Stimulated activated CD8-positive, alpha-beta memory T cell treated with anti-CD3 and anti-CD28 coated beads, Interleukin-7, amount 100 ng/mL, for 48 hours (primary cell): ENCODE results near the gene ALPK3.

Source experiments
- DNase-seq, 2 donors: peaks; one replicate each; pipeline ENCODE4 v3.0.0-alpha.2; 2020; ENCODE audit warnings: low read depth in 1 of 2; ENCODE audit errors: extremely low read depth in 1 of 2

Gene ALPK3

DNA sequence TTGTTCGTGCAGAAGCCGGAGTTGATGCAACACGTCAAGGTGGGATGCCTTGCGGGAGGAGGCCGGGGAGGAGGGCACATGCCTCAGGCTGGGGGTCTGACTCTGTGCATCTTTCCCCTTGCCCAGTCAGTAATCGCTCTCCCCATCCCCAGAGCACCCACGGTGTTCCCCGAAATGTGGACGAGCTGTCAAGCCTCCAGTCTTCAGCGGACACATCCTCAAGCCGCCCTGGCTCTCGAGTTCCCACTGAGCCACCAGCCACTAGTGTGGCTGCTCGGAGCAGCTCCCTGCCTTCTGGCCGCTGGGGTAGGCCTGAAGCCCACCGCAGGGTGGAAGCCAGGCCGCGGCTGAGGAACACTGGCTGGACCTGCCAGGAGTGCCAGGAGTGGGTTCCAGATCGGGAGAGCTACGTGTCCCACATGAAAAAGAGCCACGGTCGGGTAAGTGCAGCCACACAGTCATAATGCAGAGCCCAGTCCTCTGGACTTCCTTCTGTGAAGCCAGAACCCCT is 18.7 kb upstream of the ALPK3 start:
- no peak for DNase-seq

DNA sequence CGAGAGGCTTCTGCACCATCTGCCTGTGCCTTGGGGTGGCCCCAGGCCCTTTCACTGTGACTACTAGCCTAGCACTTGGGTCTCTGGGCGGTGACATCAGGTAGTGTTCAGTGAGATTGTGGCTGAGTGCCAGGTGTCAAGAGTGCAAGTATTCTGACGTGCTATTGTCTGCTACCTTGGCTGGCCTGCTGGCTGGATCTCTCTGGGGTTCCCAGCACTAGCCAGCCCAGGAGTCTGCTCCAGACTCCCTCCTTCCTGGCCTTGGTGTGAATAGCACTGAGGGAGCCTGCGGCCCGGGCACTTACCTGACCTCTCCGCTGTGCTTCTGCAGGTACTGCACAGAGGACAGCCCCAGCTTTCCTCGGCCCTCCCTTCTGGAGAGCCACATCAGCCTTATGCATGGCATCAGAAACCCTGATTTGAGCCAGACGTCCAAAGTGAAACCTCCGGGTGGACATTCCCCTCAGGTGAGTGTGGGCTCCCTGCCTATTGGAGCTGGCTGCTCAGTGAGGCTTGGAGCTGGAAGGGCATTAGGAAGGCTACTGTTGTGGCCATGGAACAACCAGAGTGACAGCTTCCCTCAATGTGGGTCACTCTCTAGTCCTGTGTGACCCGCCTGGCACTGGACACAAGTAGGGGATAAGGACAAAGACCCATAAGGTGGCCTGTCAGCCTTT is 17.5 kb upstream of the ALPK3 start:
- no peak for DNase-seq

DNA sequence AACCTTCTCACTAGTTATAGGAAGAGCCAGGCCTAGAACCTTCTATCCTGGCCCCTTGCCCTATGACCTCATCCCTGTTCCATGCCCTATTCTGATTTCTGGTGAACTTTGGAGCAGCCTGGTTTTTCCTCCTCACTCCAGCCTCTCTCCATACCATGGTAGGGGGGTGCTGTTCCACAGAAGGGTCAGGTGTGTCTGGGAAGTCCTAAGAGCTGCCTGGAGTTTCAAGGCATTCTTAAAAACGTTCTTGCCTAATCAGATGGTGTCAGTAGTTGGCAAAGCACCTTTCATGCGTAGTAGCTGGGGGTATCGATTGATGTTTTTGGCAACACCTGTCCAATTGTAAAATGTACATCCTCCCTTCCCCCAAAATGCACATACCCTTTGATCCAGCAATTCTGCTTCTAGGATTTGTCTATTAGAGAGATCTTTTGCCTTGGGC is 16.8 kb upstream of the ALPK3 start:
- no peak for DNase-seq

DNA sequence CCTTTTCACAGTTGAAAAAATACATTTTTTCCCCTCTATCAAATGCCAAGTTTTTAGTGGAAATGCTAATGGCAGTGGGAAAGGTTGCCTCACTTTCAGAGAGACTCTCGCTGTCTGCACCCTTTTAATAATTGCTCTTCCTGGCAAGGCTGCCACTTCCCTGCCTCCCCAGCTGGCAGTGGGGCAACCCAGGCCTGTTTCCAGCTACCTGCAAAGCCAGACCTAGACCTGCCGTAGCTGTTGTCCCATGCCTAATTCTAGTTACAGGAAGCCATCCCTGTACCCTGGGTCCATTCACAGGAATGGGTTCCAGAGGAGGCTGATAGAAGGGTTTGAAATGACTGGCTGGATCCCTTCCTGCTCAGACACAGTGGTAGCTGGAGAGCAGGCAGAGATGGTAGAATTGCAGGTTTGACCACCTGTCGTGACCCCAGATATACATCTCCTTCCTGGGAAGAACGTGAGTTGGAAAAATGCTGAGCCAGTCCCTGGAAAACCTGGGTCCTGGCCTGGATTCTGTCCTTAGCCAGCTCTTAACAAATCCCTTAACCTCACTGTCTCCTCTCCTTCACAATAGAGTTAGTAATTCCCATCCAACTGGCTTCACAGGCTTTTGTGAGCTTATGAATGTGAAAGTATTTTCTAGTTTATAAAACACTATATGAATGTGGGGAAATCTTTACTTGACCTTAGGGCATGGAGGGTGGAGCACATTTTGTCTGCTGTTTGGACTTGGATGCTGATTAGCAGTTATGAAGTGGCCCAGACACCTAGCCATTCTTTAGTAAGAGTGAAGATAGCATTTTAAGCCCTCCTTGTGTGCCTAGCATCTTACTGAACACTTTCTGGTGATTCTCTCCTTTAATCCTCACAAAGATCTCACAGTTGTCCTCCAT is 12.9 kb upstream of the ALPK3 start:
- DNase-seq = no peak

- DNase-seq = no peak
These were observed 11.9 kb upstream of the ALPK3 start for GRCh38 chr15:84805221-84805620.

DNA sequence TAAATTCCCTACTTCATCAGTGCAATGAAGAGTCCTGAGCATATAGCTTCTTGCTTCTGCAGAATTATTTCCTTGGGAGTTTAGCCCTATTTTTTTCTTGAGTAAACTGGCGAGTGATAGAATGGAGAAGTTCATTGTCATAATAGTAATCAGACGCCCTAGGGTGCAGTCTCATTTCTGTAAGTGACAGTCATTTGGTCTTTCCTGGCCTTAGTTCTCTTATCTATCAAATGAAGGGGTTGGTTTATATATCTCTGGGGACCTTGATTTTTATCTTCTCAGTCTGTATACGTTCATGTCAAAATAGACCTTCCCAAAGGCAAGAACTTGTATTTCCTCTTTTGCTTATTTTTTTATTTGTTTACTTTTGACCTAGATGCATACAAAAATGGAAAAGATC is 9.9 kb upstream of the ALPK3 start:
- DNase-seq = no peak

DNA sequence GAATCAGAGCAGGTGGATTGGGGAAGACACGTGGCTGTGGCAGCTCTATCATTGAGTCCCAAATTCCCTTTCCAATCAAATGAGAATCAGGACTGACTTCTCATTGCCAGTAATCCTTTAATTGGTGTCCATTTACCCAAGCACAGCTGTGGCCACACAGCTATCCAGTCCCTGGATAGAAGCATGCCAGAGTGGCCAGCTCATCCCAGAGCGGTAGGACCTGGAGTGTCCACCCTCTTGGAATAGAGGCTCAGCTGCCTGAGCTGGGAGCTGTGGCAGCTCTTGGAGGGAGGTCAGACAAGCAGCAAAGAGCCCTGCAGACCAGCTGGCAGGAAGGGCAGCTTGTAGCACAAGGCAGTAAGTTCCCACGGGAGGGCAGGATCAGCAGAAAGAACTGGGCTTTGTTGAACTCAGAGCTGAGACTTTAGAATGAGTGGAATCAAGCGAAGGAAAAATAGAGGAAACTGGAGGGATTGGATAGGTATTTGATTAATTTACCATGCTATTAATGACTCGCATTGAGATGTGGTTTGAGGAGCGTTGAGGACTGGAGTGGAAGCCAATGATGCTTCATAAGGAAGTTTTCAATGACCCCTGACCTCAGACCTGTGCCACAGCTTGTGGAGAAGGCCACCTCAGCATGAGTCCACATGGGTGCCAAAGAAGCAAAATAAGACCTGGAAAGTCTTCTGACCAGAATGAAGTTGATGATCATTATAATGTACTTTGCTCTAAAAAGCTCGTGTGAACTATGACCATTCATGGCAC is 6.9 kb upstream of the ALPK3 start:
- no peak for DNase-seq

GRCh38 chr15:84811151-84811550 is 6.0 kb upstream of the ALPK3 start:
- DNase-seq = no peak

DNA sequence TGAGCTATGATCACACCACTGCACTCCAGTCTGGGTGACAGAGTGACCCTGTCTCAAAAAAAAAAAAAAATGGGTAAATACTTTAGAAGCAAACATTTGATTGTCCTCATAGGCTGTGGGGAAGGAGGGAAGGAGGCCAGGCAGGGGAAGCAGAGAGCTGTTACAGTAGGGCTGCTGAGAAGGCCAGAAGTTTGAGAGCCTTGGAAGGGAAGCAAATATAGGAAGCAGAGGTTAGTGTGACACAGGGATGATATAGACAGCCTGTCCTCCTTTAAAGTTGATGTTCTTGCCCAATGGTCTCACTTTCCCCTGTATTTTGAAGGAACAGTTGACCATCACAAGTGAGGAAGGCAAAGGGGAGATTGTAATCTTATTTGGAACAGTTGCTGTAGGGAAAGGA is 5.3 kb upstream of the ALPK3 start:
- DNase-seq = no peak

- DNase-seq = no peak
These were observed 4.3 kb upstream of the ALPK3 start for GRCh38 chr15:84812842-84813241.

- DNase-seq = no peak
These were observed 3.7 kb upstream of the ALPK3 start for GRCh38 chr15:84813435-84813834.

- DNase-seq = no peak
These were observed 3.2 kb upstream of the ALPK3 start for GRCh38 chr15:84813931-84814330.

DNA sequence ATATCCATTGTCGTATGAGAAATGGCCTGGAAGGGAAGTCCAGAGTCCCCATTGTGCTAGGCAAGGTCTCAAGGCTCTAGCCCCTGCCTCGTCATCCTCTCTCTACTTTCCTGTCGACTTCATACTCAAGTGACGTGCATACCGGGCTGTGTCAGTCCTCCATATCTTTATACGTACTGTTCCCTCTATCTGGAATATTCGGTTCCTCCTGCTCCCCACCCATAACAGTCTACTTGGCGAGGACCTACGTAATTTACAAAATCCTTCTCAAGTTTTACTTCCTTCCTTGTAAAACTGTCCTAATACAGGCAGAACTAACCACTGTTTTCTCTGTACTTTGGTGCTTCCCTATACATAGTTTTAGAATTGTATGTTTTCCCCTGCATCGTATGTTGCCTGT is 2.2 kb upstream of the ALPK3 start:
- DNase-seq = no peak

DNA sequence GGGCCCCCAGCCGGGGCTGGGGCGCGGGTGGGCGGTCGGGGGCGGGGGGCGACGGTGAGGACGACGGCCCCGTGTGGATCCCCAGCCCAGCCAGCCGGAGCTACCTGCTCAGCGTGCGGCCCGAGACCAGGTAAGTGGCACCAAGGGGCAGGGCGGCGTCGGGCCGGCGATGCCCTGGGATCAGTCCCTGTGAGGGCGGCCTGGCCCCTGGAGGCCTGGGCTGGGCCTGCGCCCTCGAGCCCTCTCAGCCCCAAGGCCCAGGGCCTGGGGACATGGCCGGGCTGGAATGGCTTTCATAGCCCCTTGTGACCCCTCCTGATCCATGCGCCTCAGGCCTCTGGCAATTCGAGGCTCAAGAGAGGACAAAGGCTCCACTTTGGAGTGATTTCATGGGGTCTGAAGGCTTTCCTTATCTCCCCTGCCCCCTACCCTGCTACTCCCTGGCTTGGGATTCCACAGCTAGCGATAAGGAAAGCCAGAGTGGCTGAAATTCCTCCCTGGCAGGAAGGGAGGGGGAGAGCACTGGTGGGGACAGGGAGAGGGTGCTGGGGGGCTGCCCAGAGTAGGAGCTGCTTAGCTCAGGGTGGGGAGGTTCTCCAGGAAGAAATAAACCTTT is 418 bp downstream of the ALPK3 start:
- no peak for DNase-seq

DNA sequence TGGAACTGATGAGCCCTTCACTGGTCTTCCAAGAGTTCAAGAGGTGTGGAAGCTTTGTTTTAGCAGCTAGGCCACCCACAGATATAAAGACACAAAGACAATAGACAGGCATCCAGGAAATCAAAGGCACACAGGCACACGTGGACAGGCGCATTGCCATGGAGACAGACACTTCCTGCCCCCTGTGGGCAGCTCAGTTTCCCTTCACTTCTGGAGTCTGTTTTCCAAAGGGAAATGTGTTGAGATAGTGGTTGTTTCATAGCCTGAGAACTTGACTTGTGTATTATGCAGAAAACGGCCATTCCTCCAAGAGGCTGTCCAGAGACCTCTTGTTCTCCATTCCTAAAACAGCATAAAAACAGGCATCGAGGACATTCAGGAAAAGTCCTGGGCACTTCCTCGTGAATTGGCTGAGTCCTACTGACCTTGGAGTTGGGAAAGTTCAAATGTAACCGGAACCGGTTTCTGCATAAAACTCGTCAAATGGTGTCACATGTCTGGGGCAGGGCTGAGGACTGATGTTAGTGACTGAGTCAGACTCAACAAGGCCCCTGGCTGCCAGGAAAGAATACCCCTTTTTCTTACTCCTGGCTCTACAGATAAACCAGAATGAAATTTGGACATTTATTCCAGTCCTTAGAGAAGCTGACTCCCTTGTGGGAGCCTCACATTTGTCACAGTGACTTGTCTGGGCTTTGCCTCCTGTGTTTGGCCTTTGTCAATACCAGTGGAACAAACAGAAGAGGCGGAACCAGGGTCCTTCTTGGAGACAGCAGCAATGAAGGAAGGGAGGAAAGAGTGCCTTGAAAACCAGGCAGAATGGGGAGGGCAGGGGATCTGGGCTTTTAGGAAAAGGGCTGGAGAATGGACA is 1.3 kb downstream of the ALPK3 start:
- no peak for DNase-seq

GRCh38 chr15:84819291-84819768 is 2.2 kb downstream of the ALPK3 start:
- no peak for DNase-seq

GRCh38 chr15:84819791-84820190 is 2.6 kb downstream of the ALPK3 start:
- DNase-seq = no peak

GRCh38 chr15:84821501-84822021 is 4.4 kb downstream of the ALPK3 start:
- no peak for DNase-seq

GRCh38 chr15:84822653-84823281 is 5.6 kb downstream of the ALPK3 start:
- no peak for DNase-seq
